Kidney epithelial cell (primary cell): ENCODE data around the gene BMAL1. TPM values are rescaled to one million over a fixed set of nuclear protein-coding genes. Genes with fewer than 3 reads are reported as not detected.

Experiments
- DNase-seq: peaks from one replicate; pipeline ENCODE4 v3.0.0-alpha.2; 2010; ENCODE audit warnings: low read depth
- H3K27me3 ChIP-seq: 2 replicates; pipeline ENCODE4 v1.6.0; 2011; ENCODE audit warnings: low read length; ENCODE audit not compliant: control insufficient read depth, insufficient read depth
- H3K36me3 ChIP-seq: 2 replicates; pipeline ENCODE4 v1.5.1; 2011; ENCODE audit warnings: low read length; ENCODE audit not compliant: control insufficient read depth, insufficient read depth
- H3K4me3 ChIP-seq: 2 replicates; pipeline ENCODE4 v1.5.1; 2011; ENCODE audit warnings: low read depth, mild to moderate bottlenecking, control low read depth, low read length
- CTCF ChIP-seq: IDR thresholded peaks from 2 replicates; pipeline ENCODE4 v1.5.1; 2011; ENCODE audit warnings: mild to moderate bottlenecking, moderate library complexity, low read length, control low read depth, inconsistent platforms; ENCODE audit not compliant: insufficient read depth, poor library complexity, severe bottlenecking
- total RNA-seq: library from RNA; depleted of rRNA; stranded (reverse); fragments of >200 nt; gene quantifications from 2 replicates; pipeline ENCODE4 v1.2.3, GENCODE V29; 2015

Gene BMAL1
- total RNA-seq, 1 donor from 2014 or later: 15.0 TPM

- no peaks in the 10 kb centered on the region for H3K27me3 ChIP-seq
- H3K36me3 ChIP-seq: no peaks in the 10 kb centered on the region
- no peak for TF ChIP-seq CTCF
- no peak for DNase-seq
- H3K4me3 ChIP-seq: no peak overlapping the region
Observed at GRCh38 chr11:13294771-13295579, 17.4 kb downstream of the BMAL1 start.

GRCh38 chr11:13297308-13297916 is 19.8 kb downstream of the BMAL1 start:
- Histone ChIP-seq H3K27me3 (no peaks in the 10 kb centered on the region), H3K36me3 (no peaks in the 10 kb centered on the region), H3K4me3 (no peak overlapping the region)
- no peak for TF ChIP-seq CTCF
- DNase-seq: no peak

- DNase-seq: no peak
- H3K27me3 ChIP-seq: no peaks in the 10 kb centered on the region
- no peak overlapping the region for H3K4me3 ChIP-seq
- H3K36me3 ChIP-seq: no peaks in the 10 kb centered on the region
- TF ChIP-seq CTCF: no peak
Observed at GRCh38 chr11:13297917-13298356, 20.3 kb downstream of the BMAL1 start.

- TF ChIP-seq CTCF: no peak
- Histone ChIP-seq H3K36me3 (no peaks in the 10 kb centered on the region), H3K4me3 (no peak overlapping the region), H3K27me3 (no peaks in the 10 kb centered on the region)
- DNase-seq: no peak
Observed at GRCh38 chr11:13298765-13299164, 21.2 kb downstream of the BMAL1 start.

- Histone ChIP-seq H3K27me3 (no peaks in the 10 kb centered on the region), H3K4me3 (no peak overlapping the region), H3K36me3 (no peaks in the 10 kb centered on the region)
- DNase-seq: no peak
- no peak for TF ChIP-seq CTCF
Observed at GRCh38 chr11:13301522-13301921, 23.9 kb downstream of the BMAL1 start.
